Globus pallidus (tissue), 1 donor: Measurements from ENCODE around the gene RD3L.

Source experiments
- DNase-seq: peaks from one replicate; pipeline ENCODE4 v3.0.0-alpha.2; 2015; ENCODE audit warnings: low spot score

Gene RD3L

DNA sequence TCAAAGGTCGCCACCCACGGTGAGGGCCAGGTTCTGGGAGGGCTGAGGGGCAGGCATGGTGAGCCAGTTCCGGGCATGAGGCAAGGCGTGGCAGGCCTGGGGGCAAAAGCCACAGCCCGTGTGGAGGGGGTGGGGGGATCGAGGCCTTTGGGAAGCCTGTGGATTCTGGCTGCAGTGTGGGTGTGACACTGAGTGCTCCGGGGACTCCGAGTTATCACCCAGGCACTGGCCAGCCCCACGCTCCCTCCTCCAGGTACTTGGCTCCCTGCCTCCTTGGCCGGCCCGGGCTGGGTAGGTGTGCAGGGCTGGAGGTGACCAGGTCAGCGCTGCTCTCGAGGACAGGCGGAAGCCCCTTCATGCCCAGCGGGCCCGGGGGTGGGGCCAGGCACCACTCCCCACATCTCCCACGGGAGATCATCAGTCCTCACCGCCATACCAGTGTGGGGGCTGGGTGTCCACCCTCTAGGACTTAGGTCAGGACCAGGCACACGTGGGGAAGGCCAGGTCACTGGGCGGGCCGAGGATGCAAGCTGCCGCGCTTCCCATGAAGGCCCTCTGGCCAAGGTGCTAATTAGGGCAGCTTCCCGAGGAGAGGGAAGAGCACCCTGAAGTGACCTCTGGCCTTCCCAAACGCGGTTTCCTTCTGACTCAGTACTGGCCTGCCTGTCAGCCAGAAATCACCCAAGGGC is 48.2 kb downstream of the RD3L start:
- no peak for DNase-seq

DNA sequence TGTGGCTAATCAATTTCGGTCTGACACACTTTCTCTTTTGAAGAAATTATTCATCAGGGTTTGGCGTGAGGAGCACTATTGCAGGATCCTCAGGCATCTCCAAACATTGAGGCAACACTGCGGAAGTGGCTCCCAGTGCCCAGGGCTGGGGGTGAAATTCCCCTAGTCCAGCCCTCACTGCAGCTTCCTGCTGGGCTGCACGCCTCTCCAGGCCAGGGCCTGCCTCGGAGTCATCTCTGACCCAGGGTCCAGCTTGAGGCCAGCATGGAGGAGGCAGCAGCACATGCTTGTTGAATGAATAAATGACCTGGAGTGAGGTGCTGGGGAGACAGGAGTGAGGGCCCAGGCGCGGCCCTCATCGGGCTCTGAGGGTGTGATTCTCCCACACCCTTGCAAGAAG is 50.1 kb downstream of the RD3L start:
- DNase-seq, result no peak

GRCh38 chr14:103891667-103892215 is 50.6 kb downstream of the RD3L start:
- no peak for DNase-seq

DNA sequence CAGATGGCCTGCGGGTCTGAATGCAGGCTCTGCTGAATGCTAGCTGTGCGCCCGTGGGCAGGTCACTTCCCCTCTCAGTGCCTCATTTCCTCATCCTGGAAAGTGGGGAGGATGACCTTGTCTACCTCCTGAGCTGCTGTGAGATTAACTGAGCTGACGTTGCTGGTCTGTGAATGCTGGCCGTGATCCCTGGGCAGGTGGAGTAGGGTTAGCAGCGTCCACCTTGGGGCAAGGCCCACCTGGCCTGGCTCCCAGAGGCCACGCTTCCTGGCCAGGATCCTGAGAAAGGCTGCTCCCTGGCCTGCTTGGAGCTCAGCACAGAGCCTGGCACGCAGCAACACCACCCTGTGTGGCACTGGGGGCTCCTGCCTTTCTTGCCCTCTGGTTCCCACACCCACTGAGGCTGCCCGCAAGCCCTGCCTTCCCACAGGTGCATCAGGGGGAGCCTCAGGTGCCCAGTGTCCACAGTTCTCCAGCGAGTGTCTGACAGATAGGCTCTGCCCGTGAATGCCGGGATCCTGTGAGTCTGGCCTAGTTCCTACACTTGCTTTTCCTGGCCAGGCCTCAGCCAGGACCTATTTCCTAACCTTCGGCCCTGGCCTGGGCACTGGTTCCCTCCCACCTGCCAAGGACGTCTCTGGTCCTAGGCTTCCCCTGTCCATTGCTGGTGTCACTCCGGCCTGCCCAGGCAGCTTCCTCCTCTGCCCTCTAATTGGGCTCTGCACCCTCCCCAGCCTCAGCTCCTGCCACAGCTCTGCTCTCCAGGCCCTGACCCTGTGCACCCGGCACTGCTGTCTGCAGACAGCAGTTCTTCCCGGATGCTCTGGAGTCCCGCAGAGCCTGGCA is 51.3 kb downstream of the RD3L start:
- DNase-seq, result no peak
